OCI-LY3 (cell line): ENCODE measurements around the gene PIP5K1B.

ENCODE experiments used
- CTCF ChIP-seq: fragments of 200-600, 300-600 bp; sonication (generic); IDR thresholded peaks from 2 replicates; pipeline ENCODE4 v1.5.1; 2014; ENCODE audit warnings: antibody characterized with exemption, low read length, low read depth
- EZH2phosphoT487 ChIP-seq: fragments of 200-600 bp; shearing (Covaris generic); IDR thresholded peaks from 2 replicates; pipeline ENCODE4 v1.6.1; 2018; ENCODE audit warnings: antibody characterized with exemption, mixed run types, low read depth

GRCh38 chr9:68711281-68711680 is 6.2 kb downstream of the PIP5K1B start:
- TF ChIP-seq EZH2phosphoT487 (no peak), CTCF (no peak)
